GM23248 (cell line): ENCODE measurements around the gene SNX18. TPM values are rescaled to one million over a fixed set of nuclear protein-coding genes. Genes with fewer than 3 reads are reported as not detected.

Experiments
- DNase-seq: peaks from one replicate; pipeline ENCODE4 v3.0.0-alpha.2; 2015
- H2AFZ ChIP-seq: fragments of 200-600 bp; sonication (generic); 2 replicates; pipeline ENCODE4 v1.6.1; 2016; ENCODE audit warnings: antibody characterized with exemption
- H3F3A ChIP-seq: fragments of 200-600 bp; sonication (generic); 2 replicates; pipeline ENCODE4 v1.6.1; 2016; ENCODE audit warnings: mild to moderate bottlenecking, antibody characterized with exemption, mixed run types; ENCODE audit not compliant: insufficient read depth
- H3K27ac ChIP-seq: fragments of 200-600 bp; sonication (generic); 2 replicates; pipeline ENCODE4 v1.5.1; 2016; ENCODE audit warnings: mild to moderate bottlenecking
- H3K27me3 ChIP-seq: fragments of 200-600 bp; sonication (generic); replicated peaks from 2 replicates; pipeline ENCODE4 v1.6.1; 2016; ENCODE audit warnings: mild to moderate bottlenecking; ENCODE audit not compliant: insufficient read depth
- H3K36me3 ChIP-seq: fragments of 200-600 bp; sonication (generic); 2 replicates; pipeline ENCODE4 v1.6.1; 2016; ENCODE audit warnings: low read depth, mild to moderate bottlenecking
- H3K4me1 ChIP-seq: fragments of 200-600 bp; sonication (generic); 2 replicates; pipeline ENCODE4 v1.6.1; 2016; ENCODE audit warnings: mild to moderate bottlenecking; ENCODE audit not compliant: insufficient read depth
- H3K4me2 ChIP-seq: fragments of 200-600 bp; sonication (generic); one replicate; pipeline ENCODE4 v1.6.1; 2016; ENCODE audit warnings: mild to moderate bottlenecking; ENCODE audit not compliant: unreplicated experiment
- H3K4me3 ChIP-seq: fragments of 200-600 bp; sonication (generic); 2 replicates; pipeline ENCODE4 v1.5.1; 2016; ENCODE audit warnings: mild to moderate bottlenecking
- H3K79me2 ChIP-seq: fragments of 200-600 bp; sonication (generic); 2 replicates; pipeline ENCODE4 v1.6.1; 2016; ENCODE audit warnings: mild to moderate bottlenecking; ENCODE audit not compliant: insufficient read depth
- H3K9ac ChIP-seq: fragments of 200-600 bp; sonication (generic); 2 replicates; pipeline ENCODE4 v1.6.1; 2016; ENCODE audit warnings: mild to moderate bottlenecking
- H3K9me2 ChIP-seq: fragments of 200-600 bp; sonication (generic); 2 replicates; pipeline ENCODE4 v1.6.1; 2016; ENCODE audit warnings: mixed run types, mild to moderate bottlenecking, moderate library complexity; ENCODE audit not compliant: insufficient read depth
- H3K9me3 ChIP-seq: fragments of 200-600 bp; sonication (generic); one replicate; pipeline ENCODE4 v1.6.1; 2017; ENCODE audit warnings: low read depth
- H4K20me1 ChIP-seq: fragments of 200-600 bp; sonication (generic); 2 replicates; pipeline ENCODE4 v1.6.0; 2016; ENCODE audit not compliant: insufficient read depth
- EZH2 ChIP-seq: fragments of 200-600 bp; sonication (generic); IDR thresholded peaks from 2 replicates; pipeline ENCODE4 v1.6.1; 2018; ENCODE audit warnings: antibody characterized with exemption, mild to moderate bottlenecking; ENCODE audit not compliant: insufficient read depth, poor library complexity, severe bottlenecking
- EZH2phosphoT487 ChIP-seq: fragments of 200-600 bp; sonication (generic); IDR thresholded peaks from 2 replicates; pipeline ENCODE4 v1.6.1; 2018; ENCODE audit warnings: antibody characterized with exemption, moderate library complexity, mild to moderate bottlenecking, low read depth; ENCODE audit not compliant: insufficient read depth
- WGBS, 2 experiments: methylation state at CpG; one replicate each; pipeline ENCODE4 v1.1.6; 2015 to 2017; ENCODE audit warnings: low lambda C conversion rate in 2 of 2, low coverage in 1 of 2; ENCODE audit errors: missing lambda C conversion rate in 2 of 2; 5-methylcytosine and 5-hydroxymethylcytosine counted together
- in situ Hi-C: fragments of 300-500 bp; cut with MboI; formaldehyde crosslinking; loops from 2 replicates; pipeline ENCODE4 v1.15.0; 2020
- polyA plus RNA-seq: library from polyadenylated mRNA; unstranded; fragments of >200 nt; fragmentation: Nextera tagmentation; extraction: Ambion mirVana; gene quantifications from 2 replicates; pipeline ENCODE4 v1.2.1, GENCODE V29; 2016
- total RNA-seq: library from RNA; depleted of rRNA; stranded (reverse); fragments of >200 nt; shearing (Covaris generic); gene quantifications from 2 replicates; pipeline ENCODE4 v1.2.3, GENCODE V29; 2014

SNX18 gene
- total and polyA plus RNA-seq, 2 experiments from 2014 or later = 14.2 to 77.3 TPM

DNA sequence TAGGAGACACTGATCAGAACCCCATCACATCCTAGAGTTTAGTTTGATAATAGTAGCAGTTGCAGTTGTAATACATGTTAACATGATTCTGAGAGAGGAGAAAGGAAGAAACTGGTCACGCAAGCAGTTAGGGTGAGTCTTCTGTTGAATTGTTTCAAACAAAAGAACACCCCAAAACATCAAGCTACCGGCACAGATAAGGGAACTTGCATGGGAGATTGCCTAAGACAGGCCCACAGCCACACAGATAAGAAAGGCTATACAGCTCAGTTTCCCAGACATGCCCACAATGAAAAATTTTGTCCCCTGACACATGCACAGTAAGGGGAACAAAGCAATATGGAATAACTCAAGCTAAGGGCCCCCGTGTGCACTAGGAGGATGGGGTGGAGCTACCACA is 46.2 kb upstream of the SNX18 start:
- Histone ChIP-seq H3K9me2 (no peaks in the 10 kb centered on the region), H3K4me1 (peaks cover 24% of the 10 kb centered on the region), H3K4me3 (no peak overlapping the region), H2AFZ (no peak overlapping the region), H3F3A (peaks cover 27% of the 10 kb centered on the region), H4K20me1 (no peaks in the 10 kb centered on the region), H3K4me2 (no peak overlapping the region), H3K9me3 (no peaks in the 10 kb centered on the region), H3K36me3 (no peaks in the 10 kb centered on the region), H3K27ac (no peak overlapping the region), H3K79me2 (no peaks in the 10 kb centered on the region), H3K9ac (no peak overlapping the region), H3K27me3 (no peaks in the 10 kb centered on the region)
- 76 to 78% methylated on average over 3 of the region's 3 CpGs for WGBS, 2 experiments
- TF ChIP-seq EZH2 = no peak
- no peak for TF ChIP-seq EZH2phosphoT487
- in situ Hi-C loops = no loop called here
- no peak for DNase-seq

- Histone ChIP-seq H4K20me1 (no peaks in the 10 kb centered on the region), H3K79me2 (no peaks in the 10 kb centered on the region), H3K9me3 (no peaks in the 10 kb centered on the region), H3K27ac (no peak overlapping the region), H3K9ac (no peak overlapping the region), H3K36me3 (no peaks in the 10 kb centered on the region), H3K4me1 (peaks cover 5% of the 10 kb centered on the region; the same call in 1 of the 2 replicates), H3F3A (no peaks in the 10 kb centered on the region), H3K27me3 (no peaks in the 10 kb centered on the region), H2AFZ (no peak overlapping the region), H3K9me2 (no peaks in the 10 kb centered on the region), H3K4me2 (no peak overlapping the region), H3K4me3 (no peak overlapping the region)
- DNase-seq = no peak
- TF ChIP-seq EZH2 (no peak), EZH2phosphoT487 (no peak)
- in situ Hi-C loops = no loop called here
- WGBS, 2 experiments = 56 to 61% methylated on average over 2 of the region's 2 CpGs
These were observed 40.9 kb upstream of the SNX18 start for GRCh38 chr5:54476682-54477081.

DNA sequence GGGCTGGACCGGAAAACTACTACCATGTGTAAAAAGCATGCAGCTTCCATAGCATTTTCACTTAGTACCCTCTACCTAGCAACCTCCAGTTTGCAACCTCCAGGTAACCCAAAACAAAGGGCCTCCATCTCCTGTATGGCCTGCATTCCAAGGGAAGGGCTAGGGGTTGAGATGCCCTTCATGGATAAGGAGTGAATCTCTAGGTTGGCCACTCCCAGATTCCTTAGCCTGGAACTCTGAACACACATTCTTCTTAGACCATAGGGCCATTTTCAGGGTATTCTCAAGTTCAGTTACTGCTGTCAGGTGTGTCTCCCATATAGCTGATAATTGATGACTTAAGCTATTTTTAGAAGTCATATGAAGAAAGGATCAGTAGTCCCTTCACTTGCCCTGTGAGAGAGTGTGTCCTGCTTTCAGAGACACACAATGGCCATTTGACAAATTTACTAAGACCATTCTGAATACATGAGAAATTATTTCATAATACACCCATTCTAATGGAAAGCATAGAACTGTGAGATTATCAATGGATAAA is 39.5 kb upstream of the SNX18 start:
- no peak for DNase-seq
- no peaks in the 10 kb centered on the region for H3K27me3 ChIP-seq
- no peak overlapping the region for H2AFZ ChIP-seq
- TF ChIP-seq EZH2 (no peak), EZH2phosphoT487 (no peak)
- in situ Hi-C loops = no loop called here
- WGBS, 2 experiments = 72 to 89% methylated on average over 1 of the region's 1 CpG
- H3K9me3 ChIP-seq = no peaks in the 10 kb centered on the region
- H3K36me3 ChIP-seq = no peaks in the 10 kb centered on the region
- no peak overlapping the region for H3K27ac ChIP-seq
- H3K9me2 ChIP-seq = no peaks in the 10 kb centered on the region
- H3K4me2 ChIP-seq = no peak overlapping the region
- H3K9ac ChIP-seq = no peak overlapping the region
- H3K79me2 ChIP-seq = no peaks in the 10 kb centered on the region
- peaks cover 5% of the 10 kb centered on the region; the same call in 1 of the 2 replicates for H3K4me1 ChIP-seq
- H3F3A ChIP-seq = no peaks in the 10 kb centered on the region
- no peaks in the 10 kb centered on the region for H4K20me1 ChIP-seq
- H3K4me3 ChIP-seq = no peak overlapping the region

- TF ChIP-seq EZH2phosphoT487 = no peak
- Histone ChIP-seq H2AFZ (no peak overlapping the region), H3K27me3 (no peaks in the 10 kb centered on the region), H3K9me3 (no peaks in the 10 kb centered on the region), H3K9me2 (no peaks in the 10 kb centered on the region), H3K4me3 (no peak overlapping the region), H3K27ac (no peak overlapping the region), H4K20me1 (no peaks in the 10 kb centered on the region), H3K9ac (no peak overlapping the region), H3K36me3 (no peaks in the 10 kb centered on the region), H3K4me2 (no peak overlapping the region), H3K4me1 (peaks cover 14% of the 10 kb centered on the region), H3F3A (no peaks in the 10 kb centered on the region), H3K79me2 (no peaks in the 10 kb centered on the region)
- in situ Hi-C loops = no loop called here
- peak; percentile 27 for DNase-seq
These were observed 37.3 kb upstream of the SNX18 start for GRCh38 chr5:54480296-54480695.
